ENCODE results near the gene FTO.

The FTO gene

DNA sequence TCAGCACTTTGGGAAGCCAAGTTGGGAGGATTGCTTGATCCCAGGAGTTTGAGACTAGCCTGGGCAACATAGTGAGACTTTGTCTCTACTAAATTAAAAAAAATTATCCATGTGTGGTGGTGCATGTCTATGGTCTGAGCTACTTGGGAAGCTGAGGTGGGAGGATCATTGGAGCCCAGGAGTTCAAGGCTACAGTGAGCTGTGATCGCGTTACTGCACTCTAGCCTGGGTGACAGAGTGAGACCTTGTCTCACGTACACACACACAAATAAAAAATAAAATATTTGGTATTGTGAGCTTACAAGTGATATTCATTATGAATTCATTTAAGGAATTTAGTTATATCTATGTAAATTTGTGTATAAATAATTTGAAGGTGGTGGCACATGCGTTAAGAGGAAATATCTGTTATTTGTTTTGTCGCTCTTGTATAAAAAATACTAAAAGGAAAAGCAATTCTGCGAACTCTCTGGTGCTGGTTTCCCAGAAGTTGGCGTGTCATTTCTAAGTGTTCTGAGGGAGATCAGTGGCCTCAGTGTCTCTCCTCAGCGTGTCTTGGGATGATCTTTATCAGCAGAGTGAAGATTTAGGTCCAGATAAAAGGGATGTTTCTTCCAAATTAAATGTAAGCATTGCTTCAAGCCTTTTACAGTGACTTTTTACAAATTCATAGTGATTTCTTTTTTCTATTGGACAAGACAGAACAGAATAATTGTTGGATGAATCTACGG lies 187.6 kb downstream of the FTO start:
- no peak for DNase-seq (ENCODE audit: low read depth)
- no peak overlapping the region for H3K4me3 ChIP-seq (ENCODE audit: low read depth, low read length)
- TF ChIP-seq, protein P1, sequence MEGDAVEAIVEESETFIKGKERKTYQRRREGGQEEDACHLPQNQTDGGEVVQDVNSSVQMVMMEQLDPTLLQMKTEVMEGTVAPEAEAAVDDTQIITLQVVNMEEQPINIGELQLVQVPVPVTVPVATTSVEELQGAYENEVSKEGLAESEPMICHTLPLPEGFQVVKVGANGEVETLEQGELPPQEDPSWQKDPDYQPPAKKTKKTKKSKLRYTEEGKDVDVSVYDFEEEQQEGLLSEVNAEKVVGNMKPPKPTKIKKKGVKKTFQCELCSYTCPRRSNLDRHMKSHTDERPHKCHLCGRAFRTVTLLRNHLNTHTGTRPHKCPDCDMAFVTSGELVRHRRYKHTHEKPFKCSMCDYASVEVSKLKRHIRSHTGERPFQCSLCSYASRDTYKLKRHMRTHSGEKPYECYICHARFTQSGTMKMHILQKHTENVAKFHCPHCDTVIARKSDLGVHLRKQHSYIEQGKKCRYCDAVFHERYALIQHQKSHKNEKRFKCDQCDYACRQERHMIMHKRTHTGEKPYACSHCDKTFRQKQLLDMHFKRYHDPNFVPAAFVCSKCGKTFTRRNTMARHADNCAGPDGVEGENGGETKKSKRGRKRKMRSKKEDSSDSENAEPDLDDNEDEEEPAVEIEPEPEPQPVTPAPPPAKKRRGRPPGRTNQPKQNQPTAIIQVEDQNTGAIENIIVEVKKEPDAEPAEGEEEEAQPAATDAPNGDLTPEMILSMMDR (IDR thresholded peaks at IDR 0.05; ENCODE audit: low read depth, low read length, missing control alignments) = no peak

DNA sequence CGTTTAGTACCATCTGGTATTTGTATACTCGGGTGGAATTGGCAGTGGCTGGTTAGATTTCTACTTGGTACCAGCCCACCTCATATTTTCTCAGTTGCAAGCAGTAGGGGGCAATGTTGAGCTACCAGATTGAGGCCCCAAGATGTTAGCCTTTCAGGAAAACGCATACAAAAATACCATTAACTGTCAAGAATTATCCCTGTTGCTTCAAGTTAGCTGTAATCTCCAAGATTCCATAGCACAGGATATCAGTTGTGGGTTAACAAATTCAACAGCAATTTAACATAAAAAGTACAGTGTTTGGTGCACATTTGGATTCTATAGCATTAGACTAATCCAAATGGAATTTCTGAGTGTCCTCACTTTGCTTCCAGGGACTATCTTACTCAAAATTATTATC lies 188.2 kb downstream of the FTO start:
- peak; percentile 5 for DNase-seq (ENCODE audit: low read depth)
- TF ChIP-seq, protein P1 (IDR thresholded peaks at IDR 0.05; ENCODE audit: low read depth, low read length, missing control alignments) = peak; percentile 69

DNA sequence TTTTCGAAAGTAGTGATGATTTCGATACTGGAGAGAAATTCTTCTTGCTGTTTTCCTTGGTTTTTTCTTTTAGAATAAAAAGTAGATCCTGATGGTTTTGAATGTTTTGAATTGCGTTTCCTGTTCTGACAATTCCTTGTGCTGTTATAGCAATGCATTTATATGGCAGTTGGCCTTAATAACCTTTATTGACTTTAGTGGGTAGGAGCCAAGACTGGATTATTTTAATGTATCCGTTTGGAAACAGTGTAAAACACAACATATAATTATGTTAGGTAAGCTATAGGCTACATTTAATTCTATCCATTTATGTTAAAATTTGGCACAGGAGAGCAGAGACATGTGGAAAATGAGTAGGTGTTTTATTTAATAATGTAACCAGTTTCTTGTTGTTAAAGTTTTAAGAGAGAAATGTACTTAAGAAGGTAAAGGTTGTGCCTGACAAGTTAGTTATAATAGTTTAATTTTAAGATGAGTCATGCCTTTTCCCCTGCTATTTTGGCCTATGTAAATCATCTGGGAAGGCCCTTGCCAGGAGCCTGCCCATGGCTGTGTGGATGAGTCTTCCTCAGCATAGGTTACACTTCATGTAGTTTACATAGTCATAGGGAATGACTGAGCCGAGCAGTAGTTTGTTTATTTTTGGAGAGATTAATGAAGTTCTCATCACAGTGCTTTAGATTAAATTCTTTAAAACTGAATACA lies 189.9 kb downstream of the FTO start:
- H3K4me3 ChIP-seq (ENCODE audit: low read depth, low read length) = no peak overlapping the region
- no peak for DNase-seq (ENCODE audit: low read depth)
- TF ChIP-seq, protein P1 (IDR thresholded peaks at IDR 0.05; ENCODE audit: low read depth, low read length, missing control alignments) = no peak

More for the DNA sequence above, 188.2 kb downstream of the FTO start:
- no peak overlapping the region for H3K4me3 ChIP-seq (ENCODE audit: low read depth, low read length)

DNA sequence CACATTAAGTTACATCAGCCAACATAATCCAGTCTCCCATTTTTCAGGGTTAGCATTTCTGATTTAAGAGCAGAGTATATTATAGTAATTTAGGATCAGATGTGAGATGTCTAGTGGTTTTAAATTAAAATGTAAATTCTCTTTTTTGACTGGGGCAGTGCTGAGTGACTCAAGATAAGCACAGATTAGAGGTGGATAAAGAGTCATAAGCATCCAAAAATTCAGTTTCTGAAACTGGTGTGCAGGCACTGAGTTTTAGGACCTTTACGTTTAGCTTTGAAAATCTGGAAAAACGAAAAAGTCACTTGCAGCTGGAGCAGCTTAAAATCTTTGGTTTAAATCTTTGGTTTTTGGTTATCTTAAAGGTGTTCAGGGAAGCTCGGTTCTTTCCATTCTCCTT lies 190.7 kb downstream of the FTO start:
- no peak for DNase-seq (ENCODE audit: low read depth)
- TF ChIP-seq, protein P1 (IDR thresholded peaks at IDR 0.05; ENCODE audit: low read depth, low read length, missing control alignments) = no peak
- no peak overlapping the region for H3K4me3 ChIP-seq (ENCODE audit: low read depth, low read length)

DNA sequence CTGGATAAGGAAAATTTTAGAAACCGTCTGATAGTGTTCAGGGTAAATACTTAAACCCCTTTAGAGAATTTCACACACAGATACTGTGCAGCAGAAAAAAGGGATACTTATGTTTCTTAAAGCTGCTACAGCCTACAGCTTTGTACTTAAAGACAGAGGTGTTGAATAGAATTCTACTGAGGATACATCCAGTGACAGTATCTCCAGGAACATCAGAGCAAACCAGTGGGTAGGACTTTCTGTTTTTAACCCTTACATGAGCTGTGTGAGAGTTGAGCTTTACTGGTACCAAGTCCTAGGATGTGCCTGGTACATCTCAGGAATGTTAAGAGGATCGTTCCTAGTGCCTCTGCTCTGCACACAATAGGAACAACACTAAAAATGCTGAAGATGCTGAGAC lies 191.5 kb downstream of the FTO start:
- TF ChIP-seq, protein P1 (IDR thresholded peaks at IDR 0.05; ENCODE audit: low read depth, low read length, missing control alignments) = no peak
- no peak for DNase-seq (ENCODE audit: low read depth)
- no peak overlapping the region for H3K4me3 ChIP-seq (ENCODE audit: low read depth, low read length)

DNA sequence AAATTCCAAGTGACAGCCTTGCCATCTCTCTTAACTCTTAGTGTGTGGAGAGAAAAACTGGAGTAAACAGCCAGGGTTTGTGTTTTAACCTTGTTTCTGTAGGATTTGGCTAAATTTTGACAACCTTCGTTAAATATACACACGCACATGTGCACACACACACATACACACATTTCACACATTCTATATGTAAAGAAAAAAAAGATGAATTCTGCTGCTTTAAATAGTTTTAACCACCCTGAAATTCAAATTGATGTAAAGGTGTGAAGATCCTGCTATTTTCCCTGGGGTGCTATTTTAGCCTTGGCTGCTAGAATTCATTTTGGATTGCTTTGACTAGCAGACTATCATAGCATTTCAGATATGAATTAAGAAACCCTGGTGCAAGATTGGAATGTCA lies 191.9 kb downstream of the FTO start:
- DNase-seq (ENCODE audit: low read depth) = no peak
- H3K4me3 ChIP-seq (ENCODE audit: low read depth, low read length) = no peak overlapping the region
- TF ChIP-seq, protein P1 (IDR thresholded peaks at IDR 0.05; ENCODE audit: low read depth, low read length, missing control alignments) = no peak
